ENCODE data around the gene GUCD1. TPM values are rescaled to one million over a fixed set of nuclear protein-coding genes. Genes with fewer than 3 reads are reported as not detected.
A peak's percentile ranks its signal among the peaks of the same experiment; 100 is the strongest.
"Not testable (repeated sequence)": the region's sequence is repeated elsewhere in the genome, so short reads cannot be mapped to it uniquely, and the experiment has no call there.

GUCD1 gene
- total RNA-seq, 1 donor from 2014 or later, result 242 TPM

DNA sequence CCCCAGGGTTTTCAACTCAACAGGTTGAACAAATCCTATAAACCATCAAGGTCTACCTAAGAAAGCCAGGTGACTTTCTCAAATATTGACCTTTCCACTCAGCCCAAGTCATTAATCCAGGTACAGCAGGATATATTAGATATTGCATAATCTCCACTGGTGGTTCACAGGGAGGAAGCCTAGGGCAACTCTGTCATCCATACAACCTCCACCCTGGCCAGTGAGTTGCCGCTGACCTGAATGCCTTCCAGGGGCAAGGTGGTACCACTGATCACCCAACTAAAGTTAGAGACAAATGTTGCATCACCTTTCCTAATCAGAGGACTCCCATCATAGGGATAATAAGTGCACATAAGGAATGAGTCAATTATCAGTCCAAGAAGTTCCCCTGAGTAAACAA lies 22.9 kb downstream of the GUCD1 start:
- DNase-seq (ENCODE audit: low read depth), result no peak

DNA sequence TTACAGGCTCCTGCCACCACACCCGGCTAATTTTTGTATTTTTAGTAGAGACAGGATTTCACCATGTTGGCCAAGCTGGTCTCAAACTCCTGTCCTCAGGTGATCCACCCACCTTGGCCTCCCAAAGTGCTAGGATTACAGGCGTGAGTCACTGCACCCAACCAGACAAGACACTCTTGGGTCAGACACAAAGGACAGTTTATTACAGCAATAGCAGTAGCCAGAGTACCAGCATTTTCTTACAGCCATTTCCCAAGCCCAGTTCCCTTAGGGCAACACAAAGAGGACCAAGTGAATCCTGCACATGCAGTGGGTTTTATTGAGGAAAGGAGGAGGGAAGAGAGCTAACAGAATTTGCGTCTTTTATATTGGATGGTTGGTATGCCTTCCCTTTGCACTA lies 24.0 kb downstream of the GUCD1 start:
- DNase-seq (ENCODE audit: low read depth), result not testable (repeated sequence)

DNA sequence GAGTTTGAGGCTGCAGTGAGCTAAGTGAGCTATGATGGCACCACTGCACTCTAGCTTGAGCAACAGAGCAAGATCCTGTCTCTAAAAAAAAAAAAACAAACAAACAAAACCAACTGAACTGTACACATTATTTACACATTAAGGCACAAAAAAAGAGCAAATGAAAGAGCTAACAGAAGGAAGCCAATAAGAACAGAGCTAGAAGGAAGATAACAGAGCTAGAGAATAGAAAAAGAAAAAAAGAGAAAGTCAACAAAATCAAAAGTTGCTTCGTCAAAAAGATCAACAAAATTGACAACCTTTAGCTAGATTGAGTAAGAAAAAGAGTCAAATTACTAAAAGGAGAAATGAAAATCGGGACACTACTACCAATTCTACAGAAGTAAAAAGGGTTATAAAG lies 25.0 kb downstream of the GUCD1 start:
- DNase-seq (ENCODE audit: low read depth), result no peak

DNA sequence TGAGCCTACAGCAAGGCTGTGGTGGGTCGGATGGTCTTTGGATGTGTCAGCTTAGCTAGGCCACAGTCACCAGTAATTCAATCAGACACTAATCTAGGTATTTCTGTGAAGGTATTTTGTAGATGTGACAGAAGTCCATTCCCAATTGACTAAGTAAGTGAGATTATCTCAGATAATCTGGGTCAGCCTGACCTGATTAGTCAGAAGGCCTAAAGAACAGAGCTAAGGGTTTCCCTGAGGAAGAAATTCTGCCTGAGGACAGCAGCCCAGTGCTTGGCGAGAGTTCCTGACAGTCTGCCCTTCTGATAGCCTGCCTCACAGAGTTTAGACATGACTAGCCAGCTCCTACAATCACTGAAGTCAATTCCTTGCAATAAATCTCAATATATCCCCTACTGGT lies 28.7 kb downstream of the GUCD1 start:
- no peak for DNase-seq (ENCODE audit: low read depth)

- DNase-seq (ENCODE audit: low read depth), result peak; percentile 85
Measured at GRCh38 chr22:24525416-24526037, 29.4 kb downstream of the GUCD1 start.

- DNase-seq (ENCODE audit: low read depth), result no peak
Measured at GRCh38 chr22:24523873-24524272, 31.1 kb downstream of the GUCD1 start.

GRCh38 chr22:24521791-24522245 lies 33.1 kb downstream of the GUCD1 start:
- DNase-seq (ENCODE audit: low read depth), result no peak

GRCh38 chr22:24519496-24519895 lies 35.4 kb downstream of the GUCD1 start:
- DNase-seq (ENCODE audit: low read depth), result no peak

- DNase-seq (ENCODE audit: low read depth), result no peak
Measured at GRCh38 chr22:24518771-24519485, 36.0 kb downstream of the GUCD1 start.

DNA sequence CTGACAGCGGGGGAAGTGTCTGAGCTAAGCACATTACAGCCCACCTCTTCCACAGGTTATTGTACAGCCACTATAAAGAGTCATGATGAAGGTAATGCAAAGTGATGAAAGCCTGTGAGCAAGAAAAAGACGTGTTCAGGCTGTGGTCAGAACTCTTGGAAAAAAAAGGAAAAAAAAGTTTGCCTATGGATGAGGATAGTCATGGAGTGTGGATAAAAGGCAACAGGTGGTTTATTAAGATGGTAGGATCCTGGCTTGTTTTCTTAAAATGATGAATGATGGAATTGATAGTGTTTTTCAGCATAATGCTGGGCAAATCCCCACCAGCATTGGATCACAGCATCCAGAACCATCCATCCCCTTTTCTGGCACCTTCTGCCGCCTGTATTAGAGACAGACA lies 36.7 kb downstream of the GUCD1 start:
- DNase-seq (ENCODE audit: low read depth), result no peak

GRCh38 chr22:24517446-24517845 lies 37.5 kb downstream of the GUCD1 start:
- DNase-seq (ENCODE audit: low read depth), result no peak

DNA sequence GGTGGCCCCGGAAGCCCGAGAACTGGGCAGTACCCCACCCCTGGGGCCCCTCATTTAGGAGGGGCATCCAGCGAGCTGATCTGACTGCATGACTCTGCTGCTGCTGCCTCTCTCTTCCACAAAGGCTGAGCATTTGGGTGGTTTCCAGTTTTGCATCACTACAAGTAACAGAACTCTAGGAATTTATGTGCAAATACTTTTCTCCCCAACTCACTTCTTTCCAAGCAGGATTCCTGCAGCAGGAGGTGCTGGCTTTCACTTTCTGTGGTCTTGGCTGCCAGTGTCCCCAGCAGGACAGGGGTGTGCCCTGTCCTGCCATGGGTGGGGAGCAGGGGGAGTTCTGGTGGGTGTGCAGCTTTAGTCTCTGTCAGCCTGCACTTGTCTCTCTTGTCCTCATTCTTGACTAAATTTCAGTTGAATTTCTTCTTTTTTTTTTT lies 38.6 kb downstream of the GUCD1 start:
- peak; percentile 69 for DNase-seq (ENCODE audit: low read depth)

DNA sequence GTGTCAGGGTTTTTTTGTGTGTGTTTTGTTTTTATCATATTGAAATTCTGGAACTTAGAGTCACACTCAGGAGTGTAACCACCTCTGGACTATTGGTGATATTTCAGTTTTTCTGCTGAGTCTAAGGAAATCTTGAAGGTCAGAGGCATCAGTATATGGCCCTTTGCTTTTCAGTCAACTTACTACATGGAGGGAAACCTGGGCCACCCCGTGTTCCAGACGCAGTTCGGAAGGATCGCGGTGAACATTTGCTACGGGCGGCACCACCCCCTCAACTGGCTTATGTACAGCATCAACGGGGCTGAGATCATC lies 40.0 kb downstream of the GUCD1 start:
- DNase-seq (ENCODE audit: low read depth), result no peak

- no peak for DNase-seq (ENCODE audit: low read depth)
Measured at GRCh38 chr22:24514241-24515026, 40.5 kb downstream of the GUCD1 start.

DNA sequence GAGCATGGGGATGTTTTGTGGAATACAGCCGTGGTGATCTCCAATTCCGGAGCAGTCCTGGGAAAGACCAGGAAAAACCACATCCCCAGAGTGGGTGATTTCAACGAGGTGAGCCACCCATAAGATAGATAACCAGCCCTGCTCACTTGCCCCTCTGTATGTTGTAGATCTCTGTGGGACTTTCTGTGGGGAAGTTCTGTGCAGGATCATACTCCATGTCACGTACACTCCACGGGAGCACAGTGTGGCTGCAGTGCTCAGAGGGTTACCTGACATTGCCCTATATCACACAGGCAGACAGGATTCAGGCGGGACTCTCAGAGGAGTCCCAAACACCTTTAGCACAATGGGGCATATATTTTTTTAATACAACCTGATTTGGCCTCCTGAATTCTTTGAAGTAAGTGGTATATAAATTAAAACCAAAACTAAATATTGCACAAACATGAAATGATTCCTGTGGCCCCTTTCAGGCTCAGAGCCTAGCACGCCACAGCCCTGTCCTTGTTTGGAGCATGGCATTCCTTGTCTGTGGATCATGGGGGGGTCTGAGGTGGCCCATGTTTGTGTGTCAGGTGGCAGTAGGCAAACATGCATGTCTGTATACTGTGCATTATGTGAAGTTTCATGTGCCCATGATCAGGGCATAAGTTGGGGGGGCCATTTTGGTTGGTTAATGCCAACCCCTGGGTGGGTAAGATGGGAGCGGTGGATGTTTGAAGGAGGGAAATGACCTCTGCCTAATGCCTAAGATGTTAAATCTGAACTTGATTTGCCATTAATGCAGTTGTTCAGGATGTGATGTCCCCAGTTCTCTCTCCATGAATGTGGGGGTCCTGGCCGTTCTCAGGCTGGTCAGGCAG lies 41.3 kb downstream of the GUCD1 start:
- DNase-seq (ENCODE audit: low read depth), result no peak

GRCh38 chr22:24512043-24512442 lies 42.9 kb downstream of the GUCD1 start:
- DNase-seq (ENCODE audit: low read depth), result peak; percentile 24

- peak; percentile 40 for DNase-seq (ENCODE audit: low read depth)
Measured at GRCh38 chr22:24510637-24511625, 44.0 kb downstream of the GUCD1 start.

- no peak for DNase-seq (ENCODE audit: low read depth)
Measured at GRCh38 chr22:24507716-24508115, 47.2 kb downstream of the GUCD1 start.

DNA sequence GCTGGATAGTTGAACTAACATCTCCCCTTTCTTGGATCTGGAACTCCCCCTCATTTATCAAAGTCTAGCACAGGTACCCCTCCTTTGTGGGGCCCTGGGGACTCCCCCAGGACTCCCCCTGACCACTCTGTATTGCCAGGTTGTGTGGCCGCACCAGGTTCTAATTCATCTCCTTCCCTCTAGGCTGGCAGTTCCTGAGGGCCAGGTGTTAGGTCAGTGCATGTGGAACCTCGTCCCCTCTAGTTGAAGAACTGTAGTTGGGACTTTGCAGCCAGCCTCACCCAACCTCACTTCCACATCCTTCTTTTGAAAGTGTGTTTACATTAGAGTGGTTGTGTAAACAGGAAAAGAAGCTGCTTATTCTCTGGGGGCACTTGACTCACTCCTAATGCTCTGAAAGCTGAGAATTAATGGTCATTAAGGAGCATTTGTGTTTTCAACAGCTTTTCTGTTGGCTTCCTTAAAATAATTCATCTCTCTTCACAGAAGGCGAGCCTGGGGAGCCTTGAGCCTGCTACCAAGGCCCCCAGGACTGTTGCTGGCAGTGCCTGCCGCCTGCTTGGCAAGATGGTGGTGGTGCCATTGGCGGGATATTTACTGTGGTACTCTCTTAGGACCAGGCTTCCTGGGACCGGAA lies 48.0 kb downstream of the GUCD1 start:
- DNase-seq (ENCODE audit: low read depth), result no peak
